Measurements from ENCODE around the gene PPP1R2C. TPM values are rescaled to one million over a fixed set of nuclear protein-coding genes. Genes with fewer than 3 reads are reported as not detected.

PPP1R2C gene
- total RNA-seq: not detected in 2 replicates

DNA sequence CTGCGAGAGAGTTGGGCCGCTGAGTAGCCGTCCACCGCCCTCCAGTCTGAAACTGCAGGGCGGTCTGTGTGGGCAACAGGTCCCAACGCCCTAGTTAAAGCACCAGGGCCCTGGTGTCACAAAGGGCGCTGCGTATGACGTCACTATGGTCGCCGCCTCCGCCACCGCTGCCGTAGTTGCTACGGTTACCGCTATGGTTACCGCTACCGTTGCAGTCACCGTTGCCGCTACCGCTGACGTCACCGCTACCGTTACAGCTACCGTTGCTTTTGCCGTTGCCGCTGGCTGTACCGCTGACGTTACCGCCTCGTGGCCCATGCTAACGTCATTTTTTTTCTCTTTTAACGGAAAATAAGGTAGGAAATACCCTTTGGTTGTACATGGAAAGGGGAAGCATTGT is at the start of gene PPP1R2C:
TSS of gene PPP1R2C (minus strand) at position 68 of the 400 bp plus-strand sequence. CDS start 84 bp downstream, outside the sequence.
- Mint-ChIP-seq H3K4me3 (ENCODE audit: low read depth) (no peak within 1 kb of the TSS), H3K9me3 (peaks cover 5% of the 10 kb centered on the region), H3K4me1 (ENCODE audit: low read depth) (peaks cover 2% of the 10 kb centered on the region), H3K27ac (no peak within 1 kb of the TSS), H3K36me3 (ENCODE audit: low read depth) (no peaks in the 10 kb centered on the region), H3K27me3 (ENCODE audit: low read depth) (no peaks in the 10 kb centered on the region)
- intact Hi-C loops (cut with micrococcal nuclease): no loop called here
- no peak for DNase-seq (ENCODE audit: low spot score)

- no peak for DNase-seq (ENCODE audit: low spot score)
- Mint-ChIP-seq H3K9me3 (no peaks in the 10 kb centered on the region), H3K4me1 (ENCODE audit: low read depth) (no peaks in the 10 kb centered on the region), H3K36me3 (ENCODE audit: low read depth) (no peaks in the 10 kb centered on the region), H3K27me3 (ENCODE audit: low read depth) (no peaks in the 10 kb centered on the region), H3K27ac (no peak overlapping the region), H3K4me3 (ENCODE audit: low read depth) (no peak overlapping the region)
- intact Hi-C loops (cut with micrococcal nuclease): no loop called here
Observed at GRCh38 chrX:42825201-42825600, 47.2 kb upstream of the PPP1R2C start.

- no peak for DNase-seq (ENCODE audit: low spot score)
- H3K27ac Mint-ChIP-seq: no peak overlapping the region
- H3K4me1 Mint-ChIP-seq (ENCODE audit: low read depth): no peaks in the 10 kb centered on the region
- no peak overlapping the region for H3K4me3 Mint-ChIP-seq (ENCODE audit: low read depth)
- H3K9me3 Mint-ChIP-seq: no peaks in the 10 kb centered on the region
- intact Hi-C loops (cut with micrococcal nuclease): no loop called here
- no peaks in the 10 kb centered on the region for H3K27me3 Mint-ChIP-seq (ENCODE audit: low read depth)
- H3K36me3 Mint-ChIP-seq (ENCODE audit: low read depth): no peaks in the 10 kb centered on the region
Observed at GRCh38 chrX:42824541-42824940, 46.6 kb upstream of the PPP1R2C start.

DNA sequence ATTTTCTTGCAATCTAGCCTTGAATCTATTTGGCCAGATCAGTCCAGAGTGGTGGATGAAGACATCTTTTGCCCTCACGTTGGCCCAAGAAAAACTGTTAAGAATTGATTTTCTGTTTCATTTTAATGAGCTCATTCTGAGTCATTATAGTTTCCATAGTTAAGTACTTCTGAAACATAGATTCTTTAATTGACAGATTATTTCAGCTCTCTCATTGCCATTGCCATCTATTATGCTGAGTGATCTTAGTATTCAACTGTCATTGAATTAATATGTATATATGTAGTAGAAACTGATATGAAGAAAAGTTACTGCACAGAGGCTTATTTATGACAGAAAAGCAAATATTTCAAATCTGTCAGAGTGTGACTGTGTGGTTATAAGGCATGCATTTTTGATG is 45.5 kb upstream of the PPP1R2C start:
- Mint-ChIP-seq H3K9me3 (peaks cover 4% of the 10 kb centered on the region), H3K36me3 (ENCODE audit: low read depth) (no peaks in the 10 kb centered on the region), H3K4me3 (ENCODE audit: low read depth) (no peak overlapping the region), H3K4me1 (ENCODE audit: low read depth) (no peaks in the 10 kb centered on the region), H3K27me3 (ENCODE audit: low read depth) (no peaks in the 10 kb centered on the region), H3K27ac (no peak overlapping the region)
- no peak for DNase-seq (ENCODE audit: low spot score)
- intact Hi-C loops (cut with micrococcal nuclease): no loop called here

DNA sequence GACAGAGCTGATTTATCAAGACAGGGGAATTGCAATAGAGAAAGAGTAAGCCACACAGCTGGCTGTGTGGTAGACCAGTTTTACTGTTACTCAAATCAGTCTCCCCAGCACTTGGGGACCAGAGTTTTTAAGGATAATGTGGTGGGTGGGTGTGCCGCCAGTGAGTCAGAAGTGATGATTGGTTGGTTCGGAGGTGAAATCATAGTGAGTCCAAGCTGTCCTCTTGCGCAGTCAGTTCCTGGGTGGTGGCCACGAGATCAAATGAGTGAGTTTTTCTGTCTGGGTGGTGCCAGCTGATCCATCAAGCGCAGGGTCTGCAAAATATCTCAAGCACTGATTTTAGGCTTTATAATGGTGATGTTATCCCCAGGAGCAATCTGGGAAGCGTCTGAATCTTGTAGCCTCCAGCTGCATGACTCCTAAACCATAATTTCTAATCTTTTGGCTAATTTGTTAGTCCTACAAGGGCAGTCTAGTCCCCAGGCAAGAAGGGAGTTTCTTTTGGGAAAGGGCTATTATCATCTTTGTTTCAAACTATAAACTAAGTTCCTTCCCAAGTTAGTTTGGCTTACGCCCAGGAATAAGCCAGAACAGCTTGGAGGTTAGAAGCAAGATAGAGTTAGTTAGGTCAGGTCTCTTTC is 44.0 kb upstream of the PPP1R2C start:
- intact Hi-C loops (cut with micrococcal nuclease): no loop called here
- Mint-ChIP-seq H3K27ac (no peak overlapping the region), H3K4me1 (ENCODE audit: low read depth) (no peaks in the 10 kb centered on the region), H3K27me3 (ENCODE audit: low read depth) (no peaks in the 10 kb centered on the region), H3K9me3 (peaks cover 4% of the 10 kb centered on the region), H3K4me3 (ENCODE audit: low read depth) (no peak overlapping the region), H3K36me3 (ENCODE audit: low read depth) (no peaks in the 10 kb centered on the region)
- DNase-seq (ENCODE audit: low spot score): no peak

DNA sequence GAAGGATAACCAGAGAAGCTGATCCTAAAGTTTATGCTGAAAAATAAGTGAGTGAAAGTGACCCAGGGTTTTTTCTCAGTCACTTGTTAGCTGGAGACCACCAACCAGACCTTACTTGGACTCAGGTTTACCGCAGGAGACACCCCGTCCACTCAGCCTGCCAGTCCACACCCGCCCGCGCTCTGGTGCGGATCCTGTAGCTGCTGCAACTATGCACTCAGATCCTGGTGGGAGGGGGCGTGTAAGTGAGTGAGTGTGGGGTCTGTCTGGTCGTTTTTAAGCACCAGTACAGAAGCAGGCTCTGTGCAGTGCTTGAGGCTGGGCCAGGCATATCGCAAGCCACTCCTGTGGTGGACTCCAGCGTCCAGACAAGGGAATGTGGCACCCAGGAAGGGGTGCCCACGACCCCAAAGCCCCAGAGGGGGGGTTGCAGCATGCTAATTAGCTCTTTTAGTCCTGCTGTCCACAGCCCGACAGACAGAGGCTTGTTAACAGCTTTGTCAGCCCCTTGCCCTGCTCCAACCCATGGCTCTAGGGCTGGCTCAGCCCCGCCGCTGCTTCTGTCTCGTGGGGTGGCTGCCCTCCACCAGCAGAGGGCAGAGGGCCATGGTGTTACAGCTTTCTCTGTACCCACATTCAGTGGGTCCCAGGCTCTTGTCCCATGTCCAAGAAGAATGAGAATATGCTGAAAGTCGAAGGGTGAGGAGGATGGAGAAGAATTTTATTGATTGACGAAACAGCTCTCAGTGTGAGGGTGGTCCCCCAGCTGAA is 40.4 kb upstream of the PPP1R2C start:
- Mint-ChIP-seq H3K27ac (no peak overlapping the region), H3K9me3 (peaks cover 14% of the 10 kb centered on the region), H3K36me3 (ENCODE audit: low read depth) (no peaks in the 10 kb centered on the region), H3K27me3 (ENCODE audit: low read depth) (no peaks in the 10 kb centered on the region), H3K4me3 (ENCODE audit: low read depth) (no peak overlapping the region), H3K4me1 (ENCODE audit: low read depth) (no peaks in the 10 kb centered on the region)
- DNase-seq (ENCODE audit: low spot score): no peak
- intact Hi-C loops (cut with micrococcal nuclease): no loop called here

DNA sequence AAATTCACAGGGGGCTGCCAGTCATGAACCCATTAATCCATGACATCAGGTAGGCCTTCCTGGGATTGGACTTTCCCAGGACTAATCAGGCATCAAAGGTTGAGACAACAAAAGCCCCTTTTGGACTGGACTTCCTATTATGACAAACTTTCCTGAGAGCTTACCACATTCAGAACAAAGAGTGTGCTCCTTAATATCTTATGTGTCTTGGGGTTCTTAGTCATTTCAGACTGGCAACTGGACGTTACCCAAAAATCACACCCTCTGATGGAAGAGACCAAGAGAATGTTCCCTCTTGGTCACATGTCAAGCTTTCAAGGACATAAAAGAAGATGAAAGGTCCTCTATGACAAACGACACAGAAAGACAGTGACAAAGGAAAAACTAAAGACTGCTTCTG is 31.6 kb upstream of the PPP1R2C start:
- intact Hi-C loops (cut with micrococcal nuclease): no loop called here
- DNase-seq (ENCODE audit: low spot score): no peak
- no peaks in the 10 kb centered on the region for H3K9me3 Mint-ChIP-seq
- no peaks in the 10 kb centered on the region for H3K36me3 Mint-ChIP-seq (ENCODE audit: low read depth)
- H3K27me3 Mint-ChIP-seq (ENCODE audit: low read depth): no peaks in the 10 kb centered on the region
- H3K4me1 Mint-ChIP-seq (ENCODE audit: low read depth): no peaks in the 10 kb centered on the region
- no peak overlapping the region for H3K27ac Mint-ChIP-seq
- H3K4me3 Mint-ChIP-seq (ENCODE audit: low read depth): no peak overlapping the region

GRCh38 chrX:42807393-42807792 is 29.4 kb upstream of the PPP1R2C start:
- Mint-ChIP-seq H3K27ac (no peak overlapping the region), H3K36me3 (ENCODE audit: low read depth) (no peaks in the 10 kb centered on the region), H3K4me1 (ENCODE audit: low read depth) (no peaks in the 10 kb centered on the region), H3K4me3 (ENCODE audit: low read depth) (no peak overlapping the region), H3K9me3 (no peaks in the 10 kb centered on the region), H3K27me3 (ENCODE audit: low read depth) (no peaks in the 10 kb centered on the region)
- intact Hi-C loops (cut with micrococcal nuclease): no loop called here
- DNase-seq (ENCODE audit: low spot score): no peak

GRCh38 chrX:42804524-42804923 is 26.6 kb upstream of the PPP1R2C start:
- no peak overlapping the region for H3K4me3 Mint-ChIP-seq (ENCODE audit: low read depth)
- H3K27ac Mint-ChIP-seq: no peak overlapping the region
- no peaks in the 10 kb centered on the region for H3K36me3 Mint-ChIP-seq (ENCODE audit: low read depth)
- intact Hi-C loops (cut with micrococcal nuclease): no loop called here
- DNase-seq (ENCODE audit: low spot score): no peak
- H3K9me3 Mint-ChIP-seq: no peaks in the 10 kb centered on the region
- H3K4me1 Mint-ChIP-seq (ENCODE audit: low read depth): no peaks in the 10 kb centered on the region
- no peaks in the 10 kb centered on the region for H3K27me3 Mint-ChIP-seq (ENCODE audit: low read depth)

- no peaks in the 10 kb centered on the region for H3K9me3 Mint-ChIP-seq
- no peaks in the 10 kb centered on the region for H3K27me3 Mint-ChIP-seq (ENCODE audit: low read depth)
- DNase-seq (ENCODE audit: low spot score): no peak
- H3K4me3 Mint-ChIP-seq (ENCODE audit: low read depth): no peak overlapping the region
- no peak overlapping the region for H3K27ac Mint-ChIP-seq
- no peaks in the 10 kb centered on the region for H3K4me1 Mint-ChIP-seq (ENCODE audit: low read depth)
- intact Hi-C loops (cut with micrococcal nuclease): no loop called here
- no peaks in the 10 kb centered on the region for H3K36me3 Mint-ChIP-seq (ENCODE audit: low read depth)
Observed at GRCh38 chrX:42803320-42803719, 25.4 kb upstream of the PPP1R2C start.

GRCh38 chrX:42797651-42798269 is 19.8 kb upstream of the PPP1R2C start:
- H3K4me1 Mint-ChIP-seq (ENCODE audit: low read depth): no peaks in the 10 kb centered on the region
- H3K9me3 Mint-ChIP-seq: no peaks in the 10 kb centered on the region
- no peak overlapping the region for H3K4me3 Mint-ChIP-seq (ENCODE audit: low read depth)
- no peak for DNase-seq (ENCODE audit: low spot score)
- intact Hi-C loops (cut with micrococcal nuclease): no loop called here
- H3K27ac Mint-ChIP-seq: no peak overlapping the region
- no peaks in the 10 kb centered on the region for H3K36me3 Mint-ChIP-seq (ENCODE audit: low read depth)
- no peaks in the 10 kb centered on the region for H3K27me3 Mint-ChIP-seq (ENCODE audit: low read depth)

DNA sequence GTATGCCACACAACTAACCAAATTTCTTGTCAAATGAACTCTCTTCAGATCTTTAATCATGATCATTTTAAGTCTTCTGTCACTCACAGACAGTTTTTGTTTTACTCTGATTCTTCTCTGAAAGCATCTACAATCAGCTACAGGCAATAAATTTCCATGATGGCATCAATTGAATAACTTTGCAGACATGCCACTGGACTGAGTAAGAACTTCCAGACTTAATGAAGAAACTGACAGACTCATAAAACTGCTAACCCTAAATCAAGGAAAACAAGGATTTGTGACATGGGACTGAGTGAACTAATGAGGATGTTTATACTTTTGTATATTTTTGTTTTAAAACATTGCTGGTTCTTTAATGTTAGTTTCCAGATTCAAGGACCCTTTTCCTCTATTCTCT is 5.5 kb upstream of the PPP1R2C start:
- peaks cover 5% of the 10 kb centered on the region for H3K9me3 Mint-ChIP-seq
- no peaks in the 10 kb centered on the region for H3K36me3 Mint-ChIP-seq (ENCODE audit: low read depth)
- H3K27ac Mint-ChIP-seq: no peak overlapping the region
- no peaks in the 10 kb centered on the region for H3K4me1 Mint-ChIP-seq (ENCODE audit: low read depth)
- H3K27me3 Mint-ChIP-seq (ENCODE audit: low read depth): no peaks in the 10 kb centered on the region
- H3K4me3 Mint-ChIP-seq (ENCODE audit: low read depth): no peak overlapping the region
- no peak for DNase-seq (ENCODE audit: low spot score)
- intact Hi-C loops (cut with micrococcal nuclease): no loop called here

GRCh38 chrX:42776195-42776594 is 1.8 kb downstream of the PPP1R2C start:
- no peak overlapping the region for H3K4me3 Mint-ChIP-seq (ENCODE audit: low read depth)
- H3K27me3 Mint-ChIP-seq (ENCODE audit: low read depth): no peaks in the 10 kb centered on the region
- DNase-seq (ENCODE audit: low spot score): no peak
- intact Hi-C loops (cut with micrococcal nuclease): no loop called here
- no peaks in the 10 kb centered on the region for H3K36me3 Mint-ChIP-seq (ENCODE audit: low read depth)
- peaks cover 5% of the 10 kb centered on the region for H3K9me3 Mint-ChIP-seq
- no peak overlapping the region for H3K27ac Mint-ChIP-seq
- peaks cover 2% of the 10 kb centered on the region for H3K4me1 Mint-ChIP-seq (ENCODE audit: low read depth)

Data from activated T-helper 2 cell treated with anti-CD3 and anti-CD28 coated beads, Interferon-gamma antibody, Interleukin-2, Interleukin-4, amounts not matched to agents 10 μg/mL and 5 μg/mL and 100 μg/mL, durations not matched to agents 14 hours and 24 hours and 36 hours (primary cell).